ENCODE data around the gene ARHGAP23. TPM values are rescaled to one million over a fixed set of nuclear protein-coding genes. Genes with fewer than 3 reads are reported as not detected.

Gene ARHGAP23
- total RNA-seq, 2 experiments from 2014 or later = 0.40 to 0.47 TPM

GRCh38 chr17:38450557-38451029, 22.3 kb downstream of the ARHGAP23 start:
- no peak overlapping the region for H3K4me3 Mint-ChIP-seq
- CTCF ChIA-PET = interaction anchor here (1.2 kb wide), 1 partner anchor 57 kb away, joined by 3 read pairs; no protein-coding TSS in a partner anchor
- peaks cover 28% of the 10 kb centered on the region for H3K27me3 Mint-ChIP-seq

GRCh38 chr17:38451030-38451839, 23.0 kb downstream of the ARHGAP23 start:
- ChIA-PET POLR2A (no interaction called here), CTCF (interaction anchor here (1.4 to 1.8 kb wide), 2 partner anchors 133 to 217 kb away, joined by 3 to 5 read pairs; no protein-coding TSS in a partner anchor)
- no peak overlapping the region for H3K4me3 Mint-ChIP-seq
- ATAC-seq (no peak), DNase-seq (no peak)
- peaks cover 12% of the 10 kb centered on the region for H3K4me1 Mint-ChIP-seq (ENCODE audit: low read depth)
- intact Hi-C loops (cut with micrococcal nuclease) = no loop called here
- peaks cover 30% of the 10 kb centered on the region for H3K27me3 Mint-ChIP-seq
- no peaks in the 10 kb centered on the region for H3K9me3 Mint-ChIP-seq
- no peaks in the 10 kb centered on the region for H3K36me3 Mint-ChIP-seq (ENCODE audit: low read depth)
- no peak overlapping the region for H3K27ac Mint-ChIP-seq
- no peak for TF ChIP-seq CTCF (IDR thresholded peaks at IDR 0.05)

More at GRCh38 chr17:38450557-38451029, 22.3 kb downstream of the ARHGAP23 start:
- Mint-ChIP-seq H3K4me1 (ENCODE audit: low read depth) (peaks cover 12% of the 10 kb centered on the region), H3K9me3 (no peaks in the 10 kb centered on the region), H3K27ac (no peak overlapping the region), H3K36me3 (ENCODE audit: low read depth) (no peaks in the 10 kb centered on the region)
- intact Hi-C loops (cut with micrococcal nuclease) = no loop called here
- TF ChIP-seq CTCF (IDR thresholded peaks at IDR 0.05) = no peak
- ATAC-seq (no peak), DNase-seq (no peak)
- POLR2A ChIA-PET = no interaction called here

GRCh38 chr17:38451840-38452529, 23.7 kb downstream of the ARHGAP23 start:
- no peak for TF ChIP-seq CTCF (IDR thresholded peaks at IDR 0.05)
- Mint-ChIP-seq H3K27me3 (peaks cover 30% of the 10 kb centered on the region), H3K4me1 (ENCODE audit: low read depth) (peaks cover 12% of the 10 kb centered on the region), H3K9me3 (no peaks in the 10 kb centered on the region), H3K36me3 (ENCODE audit: low read depth) (no peaks in the 10 kb centered on the region), H3K4me3 (no peak overlapping the region), H3K27ac (no peak overlapping the region)
- ATAC-seq (no peak), DNase-seq (no peak)
- ChIA-PET POLR2A (no interaction called here), CTCF (interaction anchor here (0.6 to 1.8 kb wide), 3 partner anchors 9 to 216 kb away, joined by 3 to 5 read pairs (median 3); no protein-coding TSS in a partner anchor)
- intact Hi-C loops (cut with micrococcal nuclease) = no loop called here

GRCh38 chr17:38452719-38453118, 24.5 kb downstream of the ARHGAP23 start:
- Mint-ChIP-seq H3K9me3 (no peaks in the 10 kb centered on the region), H3K4me3 (peak overlapping the region; percentile 10), H3K36me3 (ENCODE audit: low read depth) (no peaks in the 10 kb centered on the region), H3K27me3 (peaks cover 35% of the 10 kb centered on the region), H3K4me1 (ENCODE audit: low read depth) (peaks cover 12% of the 10 kb centered on the region), H3K27ac (no peak overlapping the region)
- ChIA-PET POLR2A (no interaction called here), CTCF (interaction anchor here (0.6 to 1.8 kb wide), 3 partner anchors 10 to 215 kb away, joined by 3 to 5 read pairs (median 3); no protein-coding TSS in a partner anchor)
- no peak for DNase-seq
- intact Hi-C loops (cut with micrococcal nuclease) = no loop called here
- ATAC-seq = no peak
- TF ChIP-seq CTCF (IDR thresholded peaks at IDR 0.05) = no peak
